HCT116 (cell line): Measurements from ENCODE around the gene TSPYL6. TPM values are rescaled to one million over a fixed set of nuclear protein-coding genes. Genes with fewer than 3 reads are reported as not detected.

Experiments
- ATAC-seq: fragments of 200-7000 bp; cut with Tn5 transposase; 2 replicates; pipeline ENCODE4 v1.9.1; 2020; ENCODE audit warnings: mild to moderate bottlenecking, moderate library complexity
- BruUV-seq: library from RNA; stranded (reverse); fragments of 400-500 nt; replicated peaks from 2 replicates; lab custom pipeline; 2021; lab: Mats Ljungman, UMichigan
- CTCF ChIA-PET: fragments of 300-600 bp; sonication (Branson Sonifier 250); formaldehyde crosslinking; loops from one replicate; lab custom pipeline; 2021; ENCODE audit warnings: antibody characterized with exemption; lab: Charles Lee
- POLR2A ChIA-PET: fragments of 300-600, 350-600 bp; sonication (Branson Sonifier 250); formaldehyde crosslinking; loops from one replicate; lab custom pipeline; 2021; ENCODE audit warnings: antibody characterized with exemption; lab: Charles Lee
- RAD21 ChIA-PET, 2 experiments: fragments of 300-600 bp; sonication (Branson Sonifier 250); formaldehyde crosslinking; loops; one replicate each; lab custom pipeline; 2023; ENCODE audit warnings: low total read pairs in 2 of 2; ENCODE audit not compliant: uncharacterized antibody in 2 of 2, unreplicated experiment in 2 of 2, low non-redundant PET in 1 of 2; lab: Charles Lee
- DNase-seq: peaks from one replicate; pipeline ENCODE4 v3.0.0-alpha.2; 2010; ENCODE audit warnings: low read depth, low spot score
- H2AFZ ChIP-seq: fragments of 200-600 bp; shearing (Covaris generic), sonication (generic); 2 replicates; pipeline ENCODE4 v1.6.1; 2017; ENCODE audit warnings: low read depth, mixed run types, mixed read lengths, antibody characterized with exemption, low read length; ENCODE audit not compliant: poor library complexity, severe bottlenecking
- H3K27ac ChIP-seq: 2 replicates; pipeline ENCODE4 v1.5.1; 2012; ENCODE audit warnings: low read depth, low read length
- H3K27me3 ChIP-seq: fragments of 200-600 bp; sonication (generic); 2 replicates; pipeline ENCODE4 v1.6.1; 2016; ENCODE audit warnings: mixed run types, low read length, mixed read lengths; ENCODE audit not compliant: insufficient read depth
- H3K36me3 ChIP-seq, 2 experiments: fragments of 200-500 bp in 1 of 2; fragments of 200-600 bp in 1 of 2; sonication (Bioruptor generic) in 1 of 2; sonication (generic) in 1 of 2; 2 replicates each; pipeline versions ENCODE4 v1.5.1 to v1.6.1; 2014 to 2016; ENCODE audit warnings: low read length in 2 of 2, inconsistent platforms in 1 of 2, mixed read lengths in 1 of 2, mixed run types in 1 of 2; ENCODE audit not compliant: insufficient read depth in 2 of 2, control insufficient read depth in 1 of 2
- H3K4me1 ChIP-seq, 2 experiments: fragments of 200-600 bp in 1 of 2; sonication (generic) in 1 of 2; 2 replicates each; pipeline versions ENCODE4 v1.5.1 to v1.6.1; 2012 to 2017; ENCODE audit warnings: low read length in 2 of 2, inconsistent platforms in 1 of 2, mild to moderate bottlenecking in 1 of 2, mixed read lengths in 1 of 2, mixed run types in 1 of 2, moderate library complexity in 1 of 2; ENCODE audit not compliant: insufficient read depth in 2 of 2, control insufficient read depth in 1 of 2
- H3K4me2 ChIP-seq: fragments of 200-600 bp; sonication (generic); 2 replicates; pipeline ENCODE4 v1.6.1; 2017; ENCODE audit warnings: mixed run types, low read length, mixed read lengths
- H3K4me3 ChIP-seq, 2 experiments: fragments of 200-600 bp in 1 of 2; sonication (generic) in 1 of 2; replicated peaks in 1 of 2; 2 replicates each; pipeline ENCODE4 v1.5.1; 2011 to 2016; ENCODE audit warnings: low read length in 2 of 2, control low read depth in 1 of 2, low read depth in 1 of 2, mild to moderate bottlenecking in 1 of 2, mixed read lengths in 1 of 2, mixed run types in 1 of 2
- H3K79me2 ChIP-seq: fragments of 200-600 bp; sonication (generic); 2 replicates; pipeline ENCODE4 v1.6.1; 2017; ENCODE audit warnings: mild to moderate bottlenecking, mixed run types, low read length, moderate library complexity, mixed read lengths; ENCODE audit not compliant: insufficient read depth
- H3K9ac ChIP-seq: fragments of 200-600 bp; sonication (generic); 2 replicates; pipeline ENCODE4 v1.6.1; 2016; ENCODE audit warnings: low read length, mixed read lengths
- H3K9me2 ChIP-seq: fragments of 200-600 bp; sonication (generic), shearing (Covaris generic); 2 replicates; pipeline ENCODE4 v1.6.1; 2017; ENCODE audit warnings: mixed run types, mild to moderate bottlenecking, moderate library complexity; ENCODE audit not compliant: insufficient read depth
- H3K9me3 ChIP-seq, 2 experiments: fragments of 200-500 bp in 1 of 2; fragments of 200-600 bp in 1 of 2; sonication (Bioruptor generic) in 1 of 2; sonication (generic) in 1 of 2; 2 replicates each; pipeline ENCODE4 v1.6.1; 2014 to 2017; ENCODE audit warnings: low read length in 2 of 2, mixed read lengths in 2 of 2, inconsistent platforms in 1 of 2, low read depth in 1 of 2, mild to moderate bottlenecking in 1 of 2, mixed run types in 1 of 2, moderate library complexity in 1 of 2; ENCODE audit not compliant: control insufficient read depth in 1 of 2, insufficient read depth in 1 of 2
- H4K20me1 ChIP-seq: fragments of 200-600 bp; sonication (generic), shearing (Covaris generic); 2 replicates; pipeline ENCODE4 v1.6.1; 2017; ENCODE audit warnings: mixed run types, mild to moderate bottlenecking, moderate library complexity; ENCODE audit not compliant: insufficient read depth
- CBX3 ChIP-seq: IDR thresholded peaks from 2 replicates; pipeline ENCODE4 v1.6.1; 2012; ENCODE audit warnings: low read depth
- ELF1 ChIP-seq: IDR thresholded peaks from 2 replicates; pipeline ENCODE4 v1.6.1; 2012; ENCODE audit warnings: low read depth, borderline replicate concordance
- POLR2A ChIP-seq: IDR thresholded peaks from 2 replicates; pipeline ENCODE4 v1.7.0; 2011; ENCODE audit warnings: borderline replicate concordance; ENCODE audit not compliant: insufficient read depth, insufficient read length; ENCODE audit errors: extremely low read depth
- SIN3A ChIP-seq: IDR thresholded peaks from 2 replicates; pipeline ENCODE4 v1.6.1; 2012; ENCODE audit warnings: low read depth
- YY1 ChIP-seq: IDR thresholded peaks from 2 replicates; pipeline ENCODE4 v1.6.1; 2011; ENCODE audit warnings: low read length, low read depth, moderate library complexity, mild to moderate bottlenecking; ENCODE audit not compliant: insufficient replicate concordance; ENCODE audit errors: extremely low read depth
- intact Hi-C: fragments of 100-400 bp; cut with micrococcal nuclease; formaldehyde crosslinking; loops from 2 replicates; pipeline ENCODE4 v1.10.0; 2022
- total RNA-seq: library from RNA; stranded (reverse); gene quantifications from one replicate; pipeline ENCODE4 v1.2.1, GENCODE V29; 2021; ENCODE audit not compliant: unreplicated experiment
- TF ChIP-seq, protein P1 (sequence below): IDR thresholded peaks from 2 replicates; pipeline ENCODE4 v1.6.1; 2011; ENCODE audit warnings: mild to moderate bottlenecking, low read length, moderate library complexity; ENCODE audit not compliant: insufficient replicate concordance; ENCODE audit errors: extremely low read depth
- TF ChIP-seq, protein P2 (sequence below), 3 experiments: fragments of 200-600 bp in 1 of 3; sonication (generic) in 1 of 3; IDR thresholded peaks in 2 of 3; conservative IDR thresholded peaks in 1 of 3; 2 replicates each; pipeline ENCODE4 v1.5.1; 2012 to 2017; ENCODE audit warnings: low read depth in 2 of 3, low read length in 2 of 3, antibody characterized with exemption in 1 of 3, borderline replicate concordance in 1 of 3, control low read depth in 1 of 3, mild to moderate bottlenecking in 1 of 3, mixed read lengths in 1 of 3, mixed run types in 1 of 3, moderate library complexity in 1 of 3; ENCODE audit not compliant: insufficient read depth in 1 of 3

TSPYL6 gene
- total RNA-seq, 1 experiment from 2014 or later, result not detected

DNA sequence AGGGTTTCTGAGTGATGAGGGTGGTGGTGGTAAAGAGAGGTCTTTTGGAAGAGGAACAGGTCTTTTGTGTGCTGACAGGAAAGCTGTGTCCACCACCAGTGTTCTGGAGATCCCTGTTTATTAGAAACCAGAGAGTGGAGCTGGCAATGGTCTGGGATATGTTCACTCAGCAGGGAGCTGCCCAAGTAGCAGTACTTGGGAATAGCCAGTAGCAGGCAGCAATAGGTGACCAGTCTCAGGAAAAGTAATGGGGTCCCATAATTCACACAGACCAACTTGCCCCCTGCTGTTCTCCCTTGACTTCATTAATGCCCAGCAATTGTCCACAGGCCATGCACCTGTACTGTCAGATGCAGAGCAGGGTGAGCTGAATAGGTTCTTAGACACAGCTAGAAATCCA, 1.8 kb downstream of the TSPYL6 start:
- ChIA-PET POLR2A (no interaction called here), CTCF (no interaction called here), RAD21 (no interaction called here)
- H3K4me2 ChIP-seq, result no peak overlapping the region
- H3K9me2 ChIP-seq, result no peaks in the 10 kb centered on the region
- no peaks in the 10 kb centered on the region for H3K27me3 ChIP-seq
- ATAC-seq (no peak; the same call in 1 of the 2 replicates), DNase-seq (no peak)
- intact Hi-C loops, result no loop called here
- no peak overlapping the region for H3K4me3 ChIP-seq
- H3K79me2 ChIP-seq, result no peaks in the 10 kb centered on the region
- no peak overlapping the region for H3K27ac ChIP-seq
- H4K20me1 ChIP-seq, result no peaks in the 10 kb centered on the region
- no TSS peak for BruUV-seq
- H2AFZ ChIP-seq, result no peak overlapping the region
- no peaks in the 10 kb centered on the region for H3K9me3 ChIP-seq
- TF ChIP-seq YY1, result no peak
- no peak for TF ChIP-seq SIN3A
- H3K4me1 ChIP-seq, result no peaks in the 10 kb centered on the region
- H3K9ac ChIP-seq, result no peak overlapping the region
- H3K36me3 ChIP-seq, result no peaks in the 10 kb centered on the region

DNA sequence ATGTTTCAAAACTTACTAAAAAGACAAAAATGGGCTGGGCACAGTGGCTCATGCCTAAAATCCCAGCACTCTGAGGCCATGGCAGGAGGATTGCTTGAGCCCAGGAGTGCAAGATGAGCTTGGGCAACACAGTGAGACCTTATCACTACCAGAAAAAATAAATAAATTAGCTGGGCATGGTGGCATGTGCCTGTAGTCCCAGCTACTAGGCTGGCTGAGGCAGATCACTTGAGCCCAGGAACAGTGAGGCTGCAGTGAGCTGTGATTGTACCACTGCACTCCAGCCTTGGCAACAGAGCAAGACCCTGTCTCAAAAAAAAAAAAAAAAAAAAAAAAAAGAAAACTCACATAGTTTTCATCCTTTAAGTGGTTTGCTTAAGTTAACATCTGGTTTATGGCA, 6.4 kb downstream of the TSPYL6 start:
- ChIA-PET RAD21 (no interaction called here), CTCF (no interaction called here)
- no peaks in the 10 kb centered on the region for H3K9me2 ChIP-seq
- H3K4me3 ChIP-seq, result no peak overlapping the region
- H3K27me3 ChIP-seq, result no peaks in the 10 kb centered on the region
- no peak overlapping the region for H2AFZ ChIP-seq
- no TSS peak for BruUV-seq
- no peaks in the 10 kb centered on the region for H3K4me1 ChIP-seq
- H3K27ac ChIP-seq, result no peak overlapping the region
- no peaks in the 10 kb centered on the region for H3K79me2 ChIP-seq
- TF ChIP-seq, protein P1, sequence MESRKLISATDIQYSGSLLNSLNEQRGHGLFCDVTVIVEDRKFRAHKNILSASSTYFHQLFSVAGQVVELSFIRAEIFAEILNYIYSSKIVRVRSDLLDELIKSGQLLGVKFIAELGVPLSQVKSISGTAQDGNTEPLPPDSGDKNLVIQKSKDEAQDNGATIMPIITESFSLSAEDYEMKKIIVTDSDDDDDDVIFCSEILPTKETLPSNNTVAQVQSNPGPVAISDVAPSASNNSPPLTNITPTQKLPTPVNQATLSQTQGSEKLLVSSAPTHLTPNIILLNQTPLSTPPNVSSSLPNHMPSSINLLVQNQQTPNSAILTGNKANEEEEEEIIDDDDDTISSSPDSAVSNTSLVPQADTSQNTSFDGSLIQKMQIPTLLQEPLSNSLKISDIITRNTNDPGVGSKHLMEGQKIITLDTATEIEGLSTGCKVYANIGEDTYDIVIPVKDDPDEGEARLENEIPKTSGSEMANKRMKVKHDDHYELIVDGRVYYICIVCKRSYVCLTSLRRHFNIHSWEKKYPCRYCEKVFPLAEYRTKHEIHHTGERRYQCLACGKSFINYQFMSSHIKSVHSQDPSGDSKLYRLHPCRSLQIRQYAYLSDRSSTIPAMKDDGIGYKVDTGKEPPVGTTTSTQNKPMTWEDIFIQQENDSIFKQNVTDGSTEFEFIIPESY, result no peak
- no peak for TF ChIP-seq POLR2A
- no peak for TF ChIP-seq ELF1
- TF ChIP-seq, protein P2, sequence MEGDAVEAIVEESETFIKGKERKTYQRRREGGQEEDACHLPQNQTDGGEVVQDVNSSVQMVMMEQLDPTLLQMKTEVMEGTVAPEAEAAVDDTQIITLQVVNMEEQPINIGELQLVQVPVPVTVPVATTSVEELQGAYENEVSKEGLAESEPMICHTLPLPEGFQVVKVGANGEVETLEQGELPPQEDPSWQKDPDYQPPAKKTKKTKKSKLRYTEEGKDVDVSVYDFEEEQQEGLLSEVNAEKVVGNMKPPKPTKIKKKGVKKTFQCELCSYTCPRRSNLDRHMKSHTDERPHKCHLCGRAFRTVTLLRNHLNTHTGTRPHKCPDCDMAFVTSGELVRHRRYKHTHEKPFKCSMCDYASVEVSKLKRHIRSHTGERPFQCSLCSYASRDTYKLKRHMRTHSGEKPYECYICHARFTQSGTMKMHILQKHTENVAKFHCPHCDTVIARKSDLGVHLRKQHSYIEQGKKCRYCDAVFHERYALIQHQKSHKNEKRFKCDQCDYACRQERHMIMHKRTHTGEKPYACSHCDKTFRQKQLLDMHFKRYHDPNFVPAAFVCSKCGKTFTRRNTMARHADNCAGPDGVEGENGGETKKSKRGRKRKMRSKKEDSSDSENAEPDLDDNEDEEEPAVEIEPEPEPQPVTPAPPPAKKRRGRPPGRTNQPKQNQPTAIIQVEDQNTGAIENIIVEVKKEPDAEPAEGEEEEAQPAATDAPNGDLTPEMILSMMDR (IDR thresholded peaks at IDR 0.05 in 2 of 3, conservative IDR thresholded peaks at IDR 0.05 in 1 of 3; ENCODE audit: borderline replicate concordance in 1 of 3, insufficient read depth in 1 of 3, low read depth in 2 of 3, low read length in 2 of 3), result no peak
- TF ChIP-seq CBX3, result no peak
- TF ChIP-seq, all 23 proteins: peak for 0
- no peak overlapping the region for H3K4me2 ChIP-seq
- no peaks in the 10 kb centered on the region for H4K20me1 ChIP-seq
- POLR2A ChIA-PET, result no interaction called here
- H3K9ac ChIP-seq, result no peak overlapping the region
- intact Hi-C loops, result no loop called here
- H3K9me3 ChIP-seq, result no peaks in the 10 kb centered on the region
- no peak for ATAC-seq
- no peak for DNase-seq
- H3K36me3 ChIP-seq, result no peaks in the 10 kb centered on the region
